Ectodermal cell (in vitro differentiated cells): ENCODE results near the gene AANAT.

ENCODE experiments used
- H3K27ac ChIP-seq: 2 replicates; pipeline ENCODE4 v1.7.0; 2013; ENCODE audit warnings: mild to moderate bottlenecking, low read depth, low read length; ENCODE audit not compliant: insufficient read depth, poor library complexity, severe bottlenecking
- H3K27me3 ChIP-seq: 2 replicates; pipeline ENCODE4 v1.7.0; 2013; ENCODE audit warnings: mild to moderate bottlenecking, low read length; ENCODE audit not compliant: insufficient read depth, control insufficient read depth, poor library complexity, severe bottlenecking
- H3K36me3 ChIP-seq: one replicate; pipeline ENCODE4 v1.7.0; 2013; ENCODE audit warnings: low read length; ENCODE audit not compliant: control insufficient read depth, insufficient read depth
- H3K4me1 ChIP-seq: one replicate; pipeline ENCODE4 v1.7.0; 2013; ENCODE audit warnings: low read length; ENCODE audit not compliant: control insufficient read depth, insufficient read depth
- H3K4me3 ChIP-seq: 2 replicates; pipeline ENCODE4 v1.7.0; 2013; ENCODE audit warnings: low read depth, low read length, control low read depth; ENCODE audit not compliant: insufficient read depth
- H3K9me3 ChIP-seq: 2 replicates; pipeline ENCODE4 v1.7.0; 2013; ENCODE audit warnings: mild to moderate bottlenecking, low read length, moderate library complexity; ENCODE audit not compliant: control insufficient read depth
- WGBS, 2 experiments: methylation state at CpG; one replicate each; pipeline ENCODE4 v1.1.7; 2013; ENCODE audit warnings: missing lambda C conversion rate in 2 of 2; 5-methylcytosine and 5-hydroxymethylcytosine counted together

AANAT gene

GRCh38 chr17:76476736-76477135, 9.3 kb downstream of the AANAT start:
- Histone ChIP-seq H3K36me3 (no peaks in the 10 kb centered on the region), H3K4me3 (no peak overlapping the region), H3K9me3 (no peaks in the 10 kb centered on the region), H3K4me1 (no peaks in the 10 kb centered on the region), H3K27ac (no peak overlapping the region), H3K27me3 (no peaks in the 10 kb centered on the region)
- 94 to 95% methylated on average over 20 of the region's 20 CpGs for WGBS, 2 experiments

- Histone ChIP-seq H3K36me3 (no peaks in the 10 kb centered on the region), H3K4me1 (no peaks in the 10 kb centered on the region)
- WGBS, 2 experiments = 94 to 95% methylated on average over 15 of the region's 15 CpGs
Measured at GRCh38 chr17:76477576-76477975, 10.2 kb downstream of the AANAT start.

GRCh38 chr17:76478097-76478496, 10.7 kb downstream of the AANAT start:
- H3K27ac ChIP-seq = no peak overlapping the region
- H3K4me1 ChIP-seq = no peaks in the 10 kb centered on the region
- 93% methylated on average over 10 of the region's 10 CpGs for WGBS, 2 experiments
- no peaks in the 10 kb centered on the region for H3K9me3 ChIP-seq
- H3K36me3 ChIP-seq = no peaks in the 10 kb centered on the region
- H3K27me3 ChIP-seq = no peaks in the 10 kb centered on the region
- H3K4me3 ChIP-seq = no peak overlapping the region

More at GRCh38 chr17:76477576-76477975, 10.2 kb downstream of the AANAT start:
- Histone ChIP-seq H3K27me3 (no peaks in the 10 kb centered on the region), H3K27ac (no peak overlapping the region), H3K4me3 (no peak overlapping the region), H3K9me3 (no peaks in the 10 kb centered on the region)

GRCh38 chr17:76478730-76479514, 11.5 kb downstream of the AANAT start:
- WGBS, 2 experiments = 94% methylated on average over 37 of the region's 37 CpGs
- no peaks in the 10 kb centered on the region for H3K4me1 ChIP-seq
- no peak overlapping the region for H3K27ac ChIP-seq
- no peak overlapping the region for H3K4me3 ChIP-seq
- no peaks in the 10 kb centered on the region for H3K9me3 ChIP-seq
- H3K27me3 ChIP-seq = no peaks in the 10 kb centered on the region
- H3K36me3 ChIP-seq = no peaks in the 10 kb centered on the region

- Histone ChIP-seq H3K36me3 (no peaks in the 10 kb centered on the region), H3K4me3 (no peak overlapping the region), H3K9me3 (no peaks in the 10 kb centered on the region), H3K4me1 (no peaks in the 10 kb centered on the region), H3K27ac (no peak overlapping the region), H3K27me3 (no peaks in the 10 kb centered on the region)
- WGBS, 2 experiments = 95 to 97% methylated on average over 13 of the region's 14 CpGs
Measured at GRCh38 chr17:76479515-76480060, 12.2 kb downstream of the AANAT start.

- no peaks in the 10 kb centered on the region for H3K9me3 ChIP-seq
- H3K4me1 ChIP-seq = no peaks in the 10 kb centered on the region
- H3K27me3 ChIP-seq = no peaks in the 10 kb centered on the region
- 86 to 87% methylated on average over 15 of the region's 15 CpGs for WGBS, 2 experiments
- no peak overlapping the region for H3K4me3 ChIP-seq
- H3K27ac ChIP-seq = peak overlapping the region; percentile 40
- H3K36me3 ChIP-seq = no peaks in the 10 kb centered on the region
Measured at GRCh38 chr17:76480632-76481031, 13.2 kb downstream of the AANAT start.

- Histone ChIP-seq H3K4me1 (no peaks in the 10 kb centered on the region), H3K27me3 (no peaks in the 10 kb centered on the region), H3K9me3 (no peaks in the 10 kb centered on the region), H3K4me3 (no peak overlapping the region), H3K36me3 (no peaks in the 10 kb centered on the region), H3K27ac (peak overlapping the region; percentile 40)
- 89 to 91% methylated on average over 21 of the region's 21 CpGs for WGBS, 2 experiments
Measured at GRCh38 chr17:76481071-76481655, 13.8 kb downstream of the AANAT start.

- Histone ChIP-seq H3K4me1 (no peaks in the 10 kb centered on the region), H3K4me3 (no peak overlapping the region), H3K9me3 (no peaks in the 10 kb centered on the region), H3K27me3 (no peaks in the 10 kb centered on the region), H3K36me3 (no peaks in the 10 kb centered on the region), H3K27ac (no peak overlapping the region)
- 93 to 94% methylated on average over 11 of the region's 11 CpGs for WGBS, 2 experiments
Measured at GRCh38 chr17:76484228-76484725, 16.9 kb downstream of the AANAT start.

GRCh38 chr17:76485569-76485968, 18.2 kb downstream of the AANAT start:
- Histone ChIP-seq H3K27me3 (no peaks in the 10 kb centered on the region), H3K4me1 (no peaks in the 10 kb centered on the region), H3K36me3 (no peaks in the 10 kb centered on the region), H3K27ac (no peak overlapping the region), H3K9me3 (no peaks in the 10 kb centered on the region), H3K4me3 (no peak overlapping the region)
- 87% methylated on average over 11 of the region's 11 CpGs for WGBS, 2 experiments

- no peak overlapping the region for H3K4me3 ChIP-seq
- 93% methylated on average over 22 of the region's 22 CpGs for WGBS, 2 experiments
- no peaks in the 10 kb centered on the region for H3K27me3 ChIP-seq
- H3K4me1 ChIP-seq = peaks cover 6% of the 10 kb centered on the region
- H3K27ac ChIP-seq = no peak overlapping the region
- no peaks in the 10 kb centered on the region for H3K36me3 ChIP-seq
- H3K9me3 ChIP-seq = no peaks in the 10 kb centered on the region
Measured at GRCh38 chr17:76487451-76488192, 20.2 kb downstream of the AANAT start.
